ENCODE data around the gene MT1A. TPM values are rescaled to one million over a fixed set of nuclear protein-coding genes. Genes with fewer than 3 reads are reported as not detected.
A peak's percentile ranks its signal among the peaks of the same experiment; 100 is the strongest.
"Not testable (repeated sequence)": the region's sequence is repeated elsewhere in the genome, so short reads cannot be mapped to it uniquely, and the experiment has no call there.

MT1A gene
- polyA plus RNA-seq, 1 donor (not counting 4 experiments of a cell fraction or from before 2014, with no cell fraction given), result not detected

- DNase-seq (ENCODE audit: low read depth, low spot score) (no peak), FAIRE-seq (no peak)
- H3K27ac ChIP-seq (ENCODE audit: control insufficient read depth, insufficient read depth, low read length), result no peak overlapping the region
- H3K9ac ChIP-seq (ENCODE audit: control insufficient read depth, extremely low read depth, insufficient read depth, low read length), result no peak overlapping the region
- no peaks in the 10 kb centered on the region for H3K9me3 ChIP-seq (ENCODE audit: control insufficient read depth, low read depth, low read length)
- no peak overlapping the region for H3K4me2 ChIP-seq (ENCODE audit: control insufficient read depth, extremely low read depth, insufficient read depth, low read depth, low read length)
- dilution Hi-C loops (cut with MboI; ENCODE audit: extremely low pct_ligation_motif_present, low sequenced_read_pairs), result no loop called here
- H2AFZ ChIP-seq (ENCODE audit: control insufficient read depth, low read length), result peak overlapping the region; percentile 8
- H3K79me2 ChIP-seq (ENCODE audit: control insufficient read depth, insufficient read depth, low read length), result no peaks in the 10 kb centered on the region
- no peak overlapping the region for H3K4me3 ChIP-seq (ENCODE audit: control insufficient read depth in 2 of 3, extremely low read depth in 1 of 3, insufficient read depth in 2 of 3, low read depth in 1 of 3, low read length in 3 of 3)
- H4K20me1 ChIP-seq (ENCODE audit: control insufficient read depth, extremely low read depth, insufficient read depth, low read length), result no peaks in the 10 kb centered on the region
- H3K9me1 ChIP-seq (ENCODE audit: control insufficient read depth, extremely low read depth, insufficient read depth, low read length), result no peaks in the 10 kb centered on the region
- TF ChIP-seq EZH2 (IDR thresholded peaks at IDR 0.05; ENCODE audit: low read length), result no peak
- TF ChIP-seq CTCF (optimal IDR thresholded peaks at IDR 0.05 in 1 of 3, IDR thresholded peaks at IDR 0.05 in 1 of 3, conservative IDR thresholded peaks at IDR 0.05 in 1 of 3; ENCODE audit: extremely low read depth in 1 of 3, insufficient read depth in 2 of 3, low read length in 3 of 3), result no peak
- H3K4me1 ChIP-seq (ENCODE audit: control insufficient read depth, extremely low read depth, insufficient read depth, low read length), result peaks cover 6% of the 10 kb centered on the region
- H3K36me3 ChIP-seq (ENCODE audit: control insufficient read depth in 2 of 2, extremely low read depth in 1 of 2, insufficient read depth in 2 of 2, low read length in 2 of 2), result no peaks in the 10 kb centered on the region
- peaks cover 34% of the 10 kb centered on the region for H3K27me3 ChIP-seq (ENCODE audit: control insufficient read depth, extremely low read depth, insufficient read depth, low read length)
These were observed 24.2 kb downstream of the MT1A start for GRCh38 chr16:56662357-56663354.

- no peaks in the 10 kb centered on the region for H3K36me3 ChIP-seq (ENCODE audit: control insufficient read depth in 2 of 2, extremely low read depth in 1 of 2, insufficient read depth in 2 of 2, low read length in 2 of 2)
- TF ChIP-seq EZH2 (IDR thresholded peaks at IDR 0.05; ENCODE audit: low read length) (no peak), CTCF (optimal IDR thresholded peaks at IDR 0.05 in 1 of 3, IDR thresholded peaks at IDR 0.05 in 1 of 3, conservative IDR thresholded peaks at IDR 0.05 in 1 of 3; ENCODE audit: extremely low read depth in 1 of 3, insufficient read depth in 2 of 3, low read length in 3 of 3) (no peak)
- no peaks in the 10 kb centered on the region for H3K9me3 ChIP-seq (ENCODE audit: control insufficient read depth, low read depth, low read length)
- H3K27ac ChIP-seq (ENCODE audit: control insufficient read depth, insufficient read depth, low read length), result no peak overlapping the region
- FAIRE-seq (no peak), DNase-seq (ENCODE audit: low read depth, low spot score) (no peak)
- no peak overlapping the region for H2AFZ ChIP-seq (ENCODE audit: control insufficient read depth, low read length)
- H3K4me2 ChIP-seq (ENCODE audit: control insufficient read depth, extremely low read depth, insufficient read depth, low read depth, low read length), result no peak overlapping the region
- dilution Hi-C loops (cut with MboI; ENCODE audit: extremely low pct_ligation_motif_present, low sequenced_read_pairs), result no loop called here
- peaks cover 14% of the 10 kb centered on the region for H3K4me1 ChIP-seq (ENCODE audit: control insufficient read depth, extremely low read depth, insufficient read depth, low read length)
- peaks cover 43% of the 10 kb centered on the region for H3K27me3 ChIP-seq (ENCODE audit: control insufficient read depth, extremely low read depth, insufficient read depth, low read length)
- no peaks in the 10 kb centered on the region for H4K20me1 ChIP-seq (ENCODE audit: control insufficient read depth, extremely low read depth, insufficient read depth, low read length)
- H3K9ac ChIP-seq (ENCODE audit: control insufficient read depth, extremely low read depth, insufficient read depth, low read length), result no peak overlapping the region
- H3K4me3 ChIP-seq (ENCODE audit: control insufficient read depth in 2 of 3, extremely low read depth in 1 of 3, insufficient read depth in 2 of 3, low read depth in 1 of 3, low read length in 3 of 3), result no peak overlapping the region
- no peaks in the 10 kb centered on the region for H3K79me2 ChIP-seq (ENCODE audit: control insufficient read depth, insufficient read depth, low read length)
- H3K9me1 ChIP-seq (ENCODE audit: control insufficient read depth, extremely low read depth, insufficient read depth, low read length), result no peaks in the 10 kb centered on the region
These were observed 26.0 kb downstream of the MT1A start for GRCh38 chr16:56664506-56664905.

- not testable (repeated sequence) for FAIRE-seq
These were observed 27.1 kb downstream of the MT1A start for GRCh38 chr16:56665286-56666261.

More at GRCh38 chr16:56665286-56666261, 27.1 kb downstream of the MT1A start:
- H3K27ac ChIP-seq (ENCODE audit: control insufficient read depth, insufficient read depth, low read length); dilution Hi-C loops (cut with MboI; ENCODE audit: extremely low pct_ligation_motif_present, low sequenced_read_pairs); H3K9me3 ChIP-seq (ENCODE audit: control insufficient read depth, low read depth, low read length); H3K79me2 ChIP-seq (ENCODE audit: control insufficient read depth, insufficient read depth, low read length); H4K20me1 ChIP-seq (ENCODE audit: control insufficient read depth, extremely low read depth, insufficient read depth, low read length); H3K9me1 ChIP-seq (ENCODE audit: control insufficient read depth, extremely low read depth, insufficient read depth, low read length); H3K9ac ChIP-seq (ENCODE audit: control insufficient read depth, extremely low read depth, insufficient read depth, low read length); H3K4me2 ChIP-seq (ENCODE audit: control insufficient read depth, extremely low read depth, insufficient read depth, low read depth, low read length); H3K36me3 ChIP-seq (ENCODE audit: control insufficient read depth in 2 of 2, extremely low read depth in 1 of 2, insufficient read depth in 2 of 2, low read length in 2 of 2); H3K4me3 ChIP-seq (ENCODE audit: control insufficient read depth in 2 of 3, extremely low read depth in 1 of 3, insufficient read depth in 2 of 3, low read depth in 1 of 3, low read length in 3 of 3); H2AFZ ChIP-seq (ENCODE audit: control insufficient read depth, low read length); DNase-seq (ENCODE audit: low read depth, low spot score): not testable (repeated sequence)
- peaks cover 48% of the 10 kb centered on the region for H3K27me3 ChIP-seq (ENCODE audit: control insufficient read depth, extremely low read depth, insufficient read depth, low read length)
- peaks cover 14% of the 10 kb centered on the region for H3K4me1 ChIP-seq (ENCODE audit: control insufficient read depth, extremely low read depth, insufficient read depth, low read length)

All from keratinocyte (primary cell).